A549 (cell line): ENCODE data around the gene SUPT4H1. TPM values are rescaled to one million over a fixed set of nuclear protein-coding genes. Genes with fewer than 3 reads are reported as not detected.

ENCODE experiments used
- ATAC-seq, 2 experiments: fragments of 200-7000 bp in 1 of 2; fragments of >200 bp in 1 of 2; cut with Nextera tagmentation in 1 of 2; cut with Tn5 transposase in 1 of 2; 3 replicates each; pipeline versions ENCODE4 v1.8.0 to v1.9.1; 2018 to 2020; ENCODE audit warnings: mild to moderate bottlenecking in 1 of 2, moderate library complexity in 1 of 2
- CTCF ChIA-PET: fragments of 300-600 bp; sonication (Branson Sonifier 250); formaldehyde crosslinking; extraction: SDS; loops from one replicate; lab custom pipeline; 2021; ENCODE audit warnings: antibody characterized with exemption, inconsistent platforms; lab: Yijun Ruan, JAX
- POLR2A ChIA-PET: fragments of 350-600 bp; formaldehyde crosslinking; extraction: SDS; loops from one replicate; lab custom pipeline; 2021; ENCODE audit warnings: antibody characterized with exemption, inconsistent platforms; lab: Yijun Ruan, JAX
- DNase-seq, 2 experiments: peaks; one replicate each; pipeline versions ENCODE4 v3.0.0 to v3.0.0-alpha.2; 2011 to 2016; ENCODE audit warnings: low read depth in 1 of 2, low spot score in 1 of 2
- FAIRE-seq: peaks from 2 replicates; lab custom pipeline; 2011; peaks lifted over from hg19 to GRCh38; lab: Jason Lieb, UNC
- H3K27ac ChIP-seq, 2 experiments: fragments of >200 bp; sonication (Bioruptor Twin); formaldehyde crosslinking; 3 replicates each; pipeline ENCODE4 v1.5.1; 2016 to 2017
- H3K4me1 ChIP-seq: fragments of >200 bp; sonication (Bioruptor Twin); formaldehyde crosslinking; 3 replicates; pipeline ENCODE4 v1.6.1; 2016
- H3K4me2 ChIP-seq: fragments of >200 bp; sonication (Bioruptor Twin); formaldehyde crosslinking; 3 replicates; pipeline ENCODE4 v1.6.1; 2016
- H3K4me3 ChIP-seq: fragments of >200 bp; sonication (Bioruptor Twin); formaldehyde crosslinking; 3 replicates; pipeline ENCODE4 v1.5.1; 2016
- H3K9me3 ChIP-seq: fragments of >200 bp; sonication (Bioruptor Twin); formaldehyde crosslinking; 3 replicates; pipeline ENCODE4 v1.6.1; 2016
- CBX2 ChIP-seq: fragments of 200-600 bp; sonication (generic); IDR thresholded peaks from 2 replicates; pipeline ENCODE4 v1.6.1; 2016; ENCODE audit warnings: low read depth, mild to moderate bottlenecking, borderline replicate concordance
- CBX8 ChIP-seq: fragments of 200-600 bp; sonication (generic); IDR thresholded peaks from 2 replicates; pipeline ENCODE4 v1.6.1; 2016
- CEBPB ChIP-seq, 2 experiments: fragments of >200 bp in 1 of 2; sonication (Bioruptor Twin) in 1 of 2; formaldehyde crosslinking in 1 of 2; IDR thresholded peaks; 2 replicates each; pipeline ENCODE4 v1.6.1; 2012 to 2016
- EHF ChIP-seq: fragments of 250-450 bp; sonication (Bioruptor Pico); IDR thresholded peaks from 2 replicates; pipeline ENCODE4 v1.5.0; 2020; ENCODE audit warnings: mild to moderate bottlenecking
- EHMT2 ChIP-seq: fragments of 200-600 bp; sonication (generic); IDR thresholded peaks from 2 replicates; pipeline ENCODE4 v1.6.1; 2016; ENCODE audit warnings: antibody characterized with exemption, low read depth, mild to moderate bottlenecking, moderate library complexity
- EP300 ChIP-seq, 2 experiments: fragments of >200 bp; sonication (Bioruptor Twin); formaldehyde crosslinking; IDR thresholded peaks; 2 replicates in 1 of 2; 3 replicates in 1 of 2; pipeline ENCODE4 v1.6.1; 2016 to 2017
- FOSB ChIP-seq: fragments of 250-450 bp; sonication (Bioruptor Pico); IDR thresholded peaks from 2 replicates; pipeline ENCODE4 v1.5.0; 2020; ENCODE audit warnings: mild to moderate bottlenecking, moderate library complexity
- FOSL2 ChIP-seq, 2 experiments: fragments of 450-650 bp in 1 of 2; fragments of >200 bp in 1 of 2; sonication (Bioruptor Twin) in 1 of 2; formaldehyde crosslinking; IDR thresholded peaks; 2 replicates each; pipeline versions ENCODE4 v1.5.0 to v1.6.1; 2016 to 2020; ENCODE audit warnings: mild to moderate bottlenecking in 1 of 2, moderate library complexity in 1 of 2
- FOXS1 ChIP-seq: fragments of 250-450 bp; sonication (Bioruptor Pico); IDR thresholded peaks from 2 replicates; pipeline ENCODE4 v1.5.0; 2020; ENCODE audit warnings: mild to moderate bottlenecking, moderate library complexity
- HEYL ChIP-seq: fragments of 250-450 bp; sonication (Bioruptor Pico); IDR thresholded peaks from 2 replicates; pipeline ENCODE4 v1.8.0; 2021; ENCODE audit warnings: mild to moderate bottlenecking, moderate library complexity
- HOXA7 ChIP-seq: fragments of 250-450 bp; sonication (Bioruptor Pico); IDR thresholded peaks from 2 replicates; pipeline ENCODE4 v1.5.0; 2020; ENCODE audit warnings: mild to moderate bottlenecking, moderate library complexity
- HOXB13 ChIP-seq: fragments of 250-450 bp; sonication (Bioruptor Pico); IDR thresholded peaks from 2 replicates; pipeline ENCODE4 v1.5.0; 2020; ENCODE audit warnings: low read depth, mild to moderate bottlenecking, moderate library complexity
- HOXB5 ChIP-seq: fragments of 250-450 bp; sonication (Bioruptor Pico); IDR thresholded peaks from 2 replicates; pipeline ENCODE4 v1.5.0; 2020; ENCODE audit warnings: mild to moderate bottlenecking, moderate library complexity
- JUN ChIP-seq, 2 experiments: fragments of >200 bp; sonication (Bioruptor Twin); formaldehyde crosslinking; IDR thresholded peaks; 2 replicates in 1 of 2; 3 replicates in 1 of 2; pipeline ENCODE4 v1.6.1; 2016 to 2017
- MYC ChIP-seq: IDR thresholded peaks from 2 replicates; pipeline ENCODE4 v1.6.1; 2012; ENCODE audit warnings: mild to moderate bottlenecking, inconsistent platforms, low read length, improper control_type of control experiment, borderline replicate concordance
- NPAS2 ChIP-seq: fragments of 250-450 bp; sonication (Bioruptor Pico); IDR thresholded peaks from 2 replicates; pipeline ENCODE4 v1.8.0; 2022; ENCODE audit warnings: mild to moderate bottlenecking, moderate library complexity, borderline replicate concordance
- POLR2A ChIP-seq: IDR thresholded peaks from 2 replicates; pipeline ENCODE4 v1.6.1; 2012; ENCODE audit warnings: mild to moderate bottlenecking, low read length
- RAD21 ChIP-seq, 2 experiments: fragments of >200 bp in 1 of 2; sonication (Bioruptor Twin) in 1 of 2; formaldehyde crosslinking in 1 of 2; IDR thresholded peaks in 1 of 2; conservative IDR thresholded peaks in 1 of 2; 2 replicates in 1 of 2; 3 replicates in 1 of 2; pipeline ENCODE4 v1.6.1; 2012 to 2018; ENCODE audit warnings: inconsistent platforms in 1 of 2
- RARB ChIP-seq: fragments of 250-450 bp; sonication (Bioruptor Pico); IDR thresholded peaks from 2 replicates; pipeline ENCODE4 v1.8.0; 2021; ENCODE audit warnings: mild to moderate bottlenecking, moderate library complexity
- RCOR1 ChIP-seq: fragments of 150-350 bp; IDR thresholded peaks from 2 replicates; pipeline ENCODE4 v1.6.1; 2014; ENCODE audit warnings: antibody characterized with exemption, low read length, low read depth
- RFX5 ChIP-seq: fragments of 450-650 bp; IDR thresholded peaks from 2 replicates; pipeline ENCODE4 v1.7.1; 2014; ENCODE audit warnings: antibody characterized with exemption, mild to moderate bottlenecking, moderate library complexity
- SMC3 ChIP-seq: fragments of >200 bp; sonication (Bioruptor Twin); formaldehyde crosslinking; IDR thresholded peaks from 3 replicates; pipeline ENCODE4 v1.6.1; 2018; ENCODE audit warnings: inconsistent platforms
- SREBF2 ChIP-seq: fragments of 450-650 bp; IDR thresholded peaks from 2 replicates; pipeline ENCODE4 v1.6.1; 2014; ENCODE audit warnings: mild to moderate bottlenecking, moderate library complexity
- ZC3H11A ChIP-seq: fragments of 450-650 bp; IDR thresholded peaks from 2 replicates; pipeline ENCODE4 v1.6.1; 2014; ENCODE audit warnings: antibody characterized with exemption, mild to moderate bottlenecking
- WGBS: methylation state at CpG from one replicate; pipeline ENCODE4 v1.1.6; 2017; ENCODE audit errors: missing lambda C conversion rate; 5-methylcytosine and 5-hydroxymethylcytosine counted together
- polyA plus RNA-seq, 4 experiments: library from polyadenylated mRNA; depleted of rRNA in 3 of 4; stranded (reverse); fragments of >200 nt; fragmentation: RNase III in 1 of 4; extraction: RNeasy Plus Mini Kit Qiagen cat#74134 plus additional on column Dnase treatment in 1 of 4; gene quantifications; 2 replicates in 3 of 4; 3 replicates in 1 of 4; pipeline ENCODE4 v1.2.3, GENCODE V29; 2011 to 2017

SUPT4H1 gene
- polyA plus RNA-seq, 2 of the 4 experiments (the other 2 are of a cell fraction) = 123 to 241 TPM

DNA sequence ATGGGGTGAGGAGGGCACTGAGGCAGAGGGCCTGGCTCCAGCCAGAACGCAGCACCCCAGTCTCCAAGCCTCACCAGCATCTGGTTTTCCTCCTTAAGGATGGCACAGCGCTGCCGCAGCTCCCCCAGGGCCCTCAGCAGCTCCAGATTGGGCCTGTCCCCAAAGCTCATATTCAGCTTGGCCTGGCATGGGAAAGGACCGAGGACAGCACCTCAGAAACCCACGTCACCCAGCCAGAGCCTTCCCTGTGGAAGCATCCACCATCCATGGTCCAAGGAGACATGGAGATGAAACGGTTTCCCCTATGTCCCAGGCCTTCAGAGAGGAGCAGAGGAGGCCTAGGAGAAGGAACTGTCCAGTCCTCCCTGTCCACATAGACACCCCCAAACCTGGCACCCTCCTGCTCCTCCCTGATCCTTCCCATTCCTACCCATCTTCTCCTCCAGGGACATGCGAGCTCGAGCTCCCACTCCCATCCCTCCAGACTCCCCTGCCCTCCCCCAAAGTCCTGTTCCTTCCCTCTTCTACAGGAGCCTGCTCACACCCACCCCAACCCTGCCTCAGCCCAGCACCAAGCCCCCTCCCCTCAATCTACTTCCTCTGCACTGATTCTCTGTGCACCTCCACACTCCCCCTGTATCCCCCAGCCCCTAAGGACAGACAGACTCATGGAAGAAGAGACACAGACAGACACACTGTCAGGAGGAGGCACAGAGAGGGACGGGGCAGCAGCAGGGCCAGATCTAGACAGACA, 25.2 kb downstream of the SUPT4H1 start:
- Histone ChIP-seq H3K4me3 (no peak overlapping the region), H3K27ac (no peak overlapping the region), H3K4me2 (no peak overlapping the region), H3K4me1 (peaks cover 9% of the 10 kb centered on the region), H3K9me3 (no peaks in the 10 kb centered on the region)
- 60% methylated on average over 9 of the region's 9 CpGs for WGBS
- no peak for FAIRE-seq
- no peak for ATAC-seq
- POLR2A ChIA-PET = interaction anchor here (1.1 to 2.0 kb wide), 3 partner anchors 25 to 26 kb away, joined by 4 to 9 read pairs (median 5); partner anchors contain the start of gene SUPT4H1
- TF ChIP-seq JUN (IDR thresholded peaks at IDR 0.05) = no peak
- TF ChIP-seq CBX8 = no peak
- TF ChIP-seq CEBPB (IDR thresholded peaks at IDR 0.05) = no peak
- no peak for TF ChIP-seq HOXB5
- no peak for TF ChIP-seq EHF (CRISPR knock-in tag)
- CTCF ChIA-PET = interaction anchor here (0.6 to 19.5 kb wide), 9 partner anchors 8 to 1171 kb away, joined by 3 to 232 read pairs (median 5); partner anchors contain the start of genes RNF43 and SUPT4H1
- no peak for DNase-seq

- POLR2A ChIA-PET = interaction anchor here (2.0 kb wide), 1 partner anchor 26 kb away, joined by 9 read pairs; the partner anchor contains the start of gene SUPT4H1
- ATAC-seq = peak; percentile 43 to 54; a peak in 4 of 6 replicates
Measured at GRCh38 chr17:58325976-58326468, 26.0 kb downstream of the SUPT4H1 start.

GRCh38 chr17:58325289-58325726, 26.7 kb downstream of the SUPT4H1 start:
- no peak overlapping the region for H3K4me3 ChIP-seq

More at GRCh38 chr17:58325976-58326468, 26.0 kb downstream of the SUPT4H1 start:
- Histone ChIP-seq H3K9me3 (no peaks in the 10 kb centered on the region), H3K4me2 (no peak overlapping the region), H3K4me1 (peaks cover 9% of the 10 kb centered on the region)
- CTCF ChIA-PET = interaction anchor here (0.6 to 19.5 kb wide), 7 partner anchors 9 to 122 kb away, joined by 3 to 232 read pairs (median 5); partner anchors contain the start of genes RNF43 and SUPT4H1
- TF ChIP-seq HEYL (CRISPR knock-in tag) (no peak), RAD21 (conservative IDR thresholded peaks at IDR 0.05 in 1 of 2, IDR thresholded peaks at IDR 0.05 in 1 of 2) (0 out of 5 replicates have a peak, but pooled peaks of 1 of the 2 experiments have one; percentile 6), CBX2 (no peak)
- TF ChIP-seq, all 56 proteins: peak for 1
- Histone ChIP-seq H3K4me3 (no peak overlapping the region), H3K27ac (no peak overlapping the region)
- FAIRE-seq (no peak), DNase-seq (peak in 1 of 2 experiments; percentile 34)
- WGBS = 73% methylated on average over 11 of the region's 11 CpGs

GRCh38 chr17:58324409-58325288, 27.4 kb downstream of the SUPT4H1 start:
- FAIRE-seq (no peak), ATAC-seq (no peak), DNase-seq (no peak)
- Histone ChIP-seq H3K9me3 (no peaks in the 10 kb centered on the region), H3K4me2 (no peak overlapping the region), H3K27ac (no peak overlapping the region), H3K4me1 (peaks cover 9% of the 10 kb centered on the region), H3K4me3 (no peak overlapping the region)
- POLR2A ChIA-PET = interaction anchor here (2.0 kb wide), 1 partner anchor 28 kb away, joined by 9 read pairs; the partner anchor contains the start of gene SUPT4H1
- CTCF ChIA-PET = interaction anchor here (1.3 to 19.5 kb wide), 4 partner anchors 12 to 109 kb away, joined by 3 to 232 read pairs (median 85); partner anchors contain the start of gene RNF43
- TF ChIP-seq ZC3H11A (no peak), CBX8 (no peak), NPAS2 (CRISPR knock-in tag) (no peak), FOSB (CRISPR knock-in tag) (no peak), EHF (CRISPR knock-in tag) (no peak), RFX5 (no peak), EP300 (IDR thresholded peaks at IDR 0.05) (no peak), FOXS1 (CRISPR knock-in tag) (no peak), SREBF2 (no peak), MYC (no peak), EHMT2 (no peak), CBX2 (no peak), FOSL2 (IDR thresholded peaks at IDR 0.05) (no peak), FOSL2 (CRISPR knock-in tag; IDR thresholded peaks at IDR 0.05) (no peak), HOXB13 (no peak), RCOR1 (no peak), RARB (CRISPR knock-in tag) (no peak), SMC3 (no peak)
- 86% methylated on average over 35 of the region's 66 CpGs for WGBS

More at GRCh38 chr17:58325289-58325726, 26.7 kb downstream of the SUPT4H1 start:
- FAIRE-seq (no peak), DNase-seq (no peak), ATAC-seq (peak in 1 of 2 experiments; percentile 10; a peak in 1 of 6 replicates)
- POLR2A ChIA-PET = interaction anchor here (2.0 kb wide), 1 partner anchor 27 kb away, joined by 9 read pairs; the partner anchor contains the start of gene SUPT4H1
- 79% methylated on average over 11 of the region's 11 CpGs for WGBS
- H3K27ac ChIP-seq = no peak overlapping the region
- no peak for TF ChIP-seq HOXA7 (CRISPR knock-in tag)
- TF ChIP-seq CBX2 = no peak
- TF ChIP-seq POLR2A = no peak
- no peak for TF ChIP-seq SREBF2
- TF ChIP-seq ZC3H11A = no peak
- no peak for TF ChIP-seq EHMT2
- no peak overlapping the region for H3K4me2 ChIP-seq
- H3K9me3 ChIP-seq = no peaks in the 10 kb centered on the region
- peaks cover 9% of the 10 kb centered on the region for H3K4me1 ChIP-seq
- CTCF ChIA-PET = interaction anchor here (1.2 to 19.5 kb wide), 5 partner anchors 9 to 123 kb away, joined by 3 to 232 read pairs (median 7); partner anchors contain the start of gene RNF43
